Kidney epithelial cell (primary cell): ENCODE data around the gene PRRC2B. TPM values are rescaled to one million over a fixed set of nuclear protein-coding genes. Genes with fewer than 3 reads are reported as not detected.

ENCODE experiments used
- DNase-seq: peaks from one replicate; pipeline ENCODE4 v3.0.0-alpha.2; 2010; ENCODE audit warnings: low read depth
- H3K27me3 ChIP-seq: 2 replicates; pipeline ENCODE4 v1.6.0; 2011; ENCODE audit warnings: low read length; ENCODE audit not compliant: control insufficient read depth, insufficient read depth
- H3K36me3 ChIP-seq: 2 replicates; pipeline ENCODE4 v1.5.1; 2011; ENCODE audit warnings: low read length; ENCODE audit not compliant: control insufficient read depth, insufficient read depth
- H3K4me3 ChIP-seq: 2 replicates; pipeline ENCODE4 v1.5.1; 2011; ENCODE audit warnings: low read depth, mild to moderate bottlenecking, control low read depth, low read length
- CTCF ChIP-seq: IDR thresholded peaks from 2 replicates; pipeline ENCODE4 v1.5.1; 2011; ENCODE audit warnings: mild to moderate bottlenecking, moderate library complexity, low read length, control low read depth, inconsistent platforms; ENCODE audit not compliant: insufficient read depth, poor library complexity, severe bottlenecking
- total RNA-seq: library from RNA; depleted of rRNA; stranded (reverse); fragments of >200 nt; gene quantifications from 2 replicates; pipeline ENCODE4 v1.2.3, GENCODE V29; 2015

The PRRC2B gene
- total RNA-seq, 1 donor from 2014 or later = 158 TPM

DNA sequence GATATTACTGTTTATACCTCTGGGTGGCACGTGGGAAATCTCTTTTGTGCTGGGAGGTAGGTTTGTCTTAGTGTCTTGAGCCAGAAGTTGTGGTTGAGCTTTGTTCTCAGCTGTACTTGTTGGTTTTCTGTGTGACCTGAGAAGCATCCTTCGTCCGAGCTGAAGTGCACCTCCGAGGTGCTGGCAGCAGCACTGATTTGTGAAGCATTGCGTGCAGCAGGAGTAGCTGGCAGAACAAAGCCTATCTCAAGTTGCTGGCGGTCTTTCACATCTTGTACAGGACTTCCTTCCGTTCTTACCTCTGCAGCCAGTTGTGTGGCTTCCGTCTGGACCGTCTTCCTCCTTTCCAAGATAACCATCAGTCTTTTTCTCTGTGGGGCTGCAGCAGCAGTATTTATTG, 4.3 kb downstream of the PRRC2B start:
- TF ChIP-seq CTCF = no peak
- H3K36me3 ChIP-seq = no peaks in the 10 kb centered on the region
- no peak overlapping the region for H3K4me3 ChIP-seq
- no peaks in the 10 kb centered on the region for H3K27me3 ChIP-seq
- no peak for DNase-seq

DNA sequence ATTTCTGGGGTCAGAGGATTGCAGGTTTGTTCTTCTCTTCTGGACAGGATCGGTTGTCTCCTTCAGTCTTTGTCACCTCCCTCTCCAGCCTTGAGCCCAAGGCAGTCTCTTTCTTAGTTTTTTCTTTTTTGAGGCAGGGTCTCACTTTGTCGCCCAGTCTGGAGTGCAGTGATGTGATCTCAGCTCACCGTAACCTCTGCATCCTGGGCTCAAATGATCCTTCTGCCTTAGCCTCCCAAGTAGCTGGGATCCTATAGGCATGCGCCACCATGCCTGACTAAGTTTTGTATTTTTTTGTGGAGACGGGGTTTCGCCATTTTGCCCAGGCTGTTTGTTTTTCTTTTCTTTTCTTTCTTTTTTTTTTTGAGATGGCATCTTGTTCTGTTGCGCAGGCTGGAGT, 6.1 kb downstream of the PRRC2B start:
- DNase-seq = no peak

GRCh38 chr9:131400627-131401026, 6.7 kb downstream of the PRRC2B start:
- TF ChIP-seq CTCF = no peak
- no peaks in the 10 kb centered on the region for H3K27me3 ChIP-seq
- DNase-seq = no peak
- H3K36me3 ChIP-seq = no peaks in the 10 kb centered on the region
- no peak overlapping the region for H3K4me3 ChIP-seq

More for the DNA sequence above, 6.1 kb downstream of the PRRC2B start:
- TF ChIP-seq CTCF = no peak
- no peak overlapping the region for H3K4me3 ChIP-seq
- no peaks in the 10 kb centered on the region for H3K36me3 ChIP-seq
- no peaks in the 10 kb centered on the region for H3K27me3 ChIP-seq

DNA sequence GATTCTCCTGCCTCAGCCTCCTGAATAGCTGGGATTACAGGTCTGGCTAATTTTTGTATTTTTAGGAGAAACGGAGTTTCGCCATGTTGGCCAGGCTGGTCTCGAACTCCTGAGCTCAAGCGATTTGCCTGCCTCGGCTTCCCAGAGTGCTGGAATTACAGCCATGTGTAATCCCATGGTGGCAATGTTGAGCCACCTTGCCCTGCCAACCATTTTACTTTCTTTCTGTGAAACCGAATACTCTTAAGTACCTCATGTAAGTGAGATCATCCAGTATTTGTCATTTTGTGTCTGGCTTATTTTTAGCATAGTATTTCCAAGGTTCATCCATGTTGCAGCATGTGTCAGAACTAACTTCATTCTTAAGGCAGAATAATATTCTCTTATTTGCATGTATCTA, 8.2 kb downstream of the PRRC2B start:
- DNase-seq = no peak
- H3K4me3 ChIP-seq = no peak overlapping the region
- H3K27me3 ChIP-seq = no peaks in the 10 kb centered on the region

DNA sequence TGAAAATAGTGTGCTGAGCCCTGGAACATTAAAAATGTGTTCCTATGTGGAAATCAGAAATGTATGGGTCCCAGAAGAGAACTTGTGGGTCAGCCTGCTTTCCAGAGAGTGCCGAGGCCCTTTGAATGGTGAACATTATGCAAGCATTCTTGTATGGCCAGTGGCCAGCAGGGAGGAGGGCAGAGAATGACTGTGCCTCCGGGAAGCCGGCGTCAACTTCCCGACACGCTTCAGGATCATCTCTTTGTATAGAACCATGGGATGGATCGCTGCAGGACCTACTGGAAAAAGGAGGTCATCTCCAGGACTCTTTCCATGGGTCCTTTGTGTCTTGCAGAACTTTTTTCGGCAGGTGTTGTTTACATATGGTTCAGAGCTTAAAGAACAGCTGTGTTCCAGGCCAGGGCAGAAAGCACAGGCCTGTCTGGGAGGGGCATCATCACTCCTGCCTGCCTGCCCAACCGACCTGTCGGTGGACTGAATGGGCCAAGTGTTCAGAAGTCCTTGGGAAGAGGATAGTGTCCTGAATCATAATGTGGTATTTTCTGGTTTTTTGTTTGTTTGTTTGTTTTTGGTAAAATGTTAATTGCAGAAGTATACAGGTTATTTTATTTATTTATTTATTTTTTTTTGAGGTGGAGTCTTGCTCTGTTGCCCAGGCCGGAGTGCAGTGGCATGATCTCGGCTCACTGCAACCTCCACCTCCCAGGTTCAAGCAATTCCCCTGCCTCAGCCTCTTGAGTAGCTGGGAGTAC, 9.0 kb downstream of the PRRC2B start:
- Histone ChIP-seq H3K36me3 (no peaks in the 10 kb centered on the region), H3K4me3 (no peak overlapping the region), H3K27me3 (no peaks in the 10 kb centered on the region)
- no peak for TF ChIP-seq CTCF
- DNase-seq = peak; percentile 63

More for the DNA sequence above, 8.2 kb downstream of the PRRC2B start:
- peak; percentile 7 for TF ChIP-seq CTCF
- H3K36me3 ChIP-seq = no peaks in the 10 kb centered on the region

DNA sequence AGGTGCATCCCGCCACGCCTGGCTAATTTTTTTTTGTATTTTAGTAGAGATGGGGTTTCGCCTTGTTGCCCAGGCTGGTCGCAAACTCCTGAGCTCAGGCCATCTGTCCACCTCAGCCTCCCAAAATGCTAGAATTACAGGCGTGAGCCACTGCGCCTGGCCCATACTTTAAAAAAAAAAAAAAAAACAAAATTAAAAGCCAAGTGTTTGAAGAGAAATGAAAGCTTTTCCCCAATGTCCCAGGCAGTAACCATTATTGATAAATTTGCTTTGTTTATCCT, 9.5 kb downstream of the PRRC2B start:
- DNase-seq = no peak
- H3K27me3 ChIP-seq = no peaks in the 10 kb centered on the region
- no peak for TF ChIP-seq CTCF
- H3K36me3 ChIP-seq = no peaks in the 10 kb centered on the region
- H3K4me3 ChIP-seq = no peak overlapping the region
